ENCODE measurements around the gene PLCB4. TPM values are rescaled to one million over a fixed set of nuclear protein-coding genes. Genes with fewer than 3 reads are reported as not detected.

PLCB4 gene
- total RNA-seq, 1 experiment from 2014 or later = 12.6 TPM

- H3K27ac Mint-ChIP-seq = no peak overlapping the region
- H3K4me3 Mint-ChIP-seq = no peak overlapping the region
- peaks cover 6% of the 10 kb centered on the region; the same call in 1 of the 2 replicates for H3K9me3 Mint-ChIP-seq
- H3K4me1 Mint-ChIP-seq = no peaks in the 10 kb centered on the region
- ChIA-PET CTCF (no interaction called here), POLR2A (no interaction called here)
- DNase-seq (ENCODE audit: low spot score) = no peak
- TF ChIP-seq ZNF232 (CRISPR knock-in tag; IDR thresholded peaks at IDR 0.05) (no peak), HMGA2 (CRISPR knock-in tag; IDR thresholded peaks at IDR 0.05) (no peak), CBFB (CRISPR knock-in tag; IDR thresholded peaks at IDR 0.05; ENCODE audit: low read depth) (no peak), GTF2I (CRISPR knock-in tag; conservative IDR thresholded peaks at IDR 0.05) (no peak), FOXP1 (CRISPR knock-in tag; IDR thresholded peaks at IDR 0.05; ENCODE audit: borderline replicate concordance) (no peak), NR1H2 (CRISPR knock-in tag; IDR thresholded peaks at IDR 0.05) (no peak), NR2C2 (CRISPR knock-in tag; IDR thresholded peaks at IDR 0.05) (no peak), PREB (CRISPR knock-in tag; IDR thresholded peaks at IDR 0.05; ENCODE audit: borderline replicate concordance) (no peak), OVOL2 (CRISPR knock-in tag; IDR thresholded peaks at IDR 0.05; ENCODE audit: borderline replicate concordance) (no peak), ZNF121 (CRISPR knock-in tag; IDR thresholded peaks at IDR 0.05) (no peak), ELF4 (CRISPR knock-in tag; IDR thresholded peaks at IDR 0.05; ENCODE audit: low read depth) (no peak), KAT7 (CRISPR knock-in tag; IDR thresholded peaks at IDR 0.05; ENCODE audit: borderline replicate concordance) (no peak), TEAD4 (CRISPR knock-in tag; IDR thresholded peaks at IDR 0.05) (no peak), NFATC4 (CRISPR knock-in tag; IDR thresholded peaks at IDR 0.05) (no peak)
- TF ChIP-seq, protein P1, sequence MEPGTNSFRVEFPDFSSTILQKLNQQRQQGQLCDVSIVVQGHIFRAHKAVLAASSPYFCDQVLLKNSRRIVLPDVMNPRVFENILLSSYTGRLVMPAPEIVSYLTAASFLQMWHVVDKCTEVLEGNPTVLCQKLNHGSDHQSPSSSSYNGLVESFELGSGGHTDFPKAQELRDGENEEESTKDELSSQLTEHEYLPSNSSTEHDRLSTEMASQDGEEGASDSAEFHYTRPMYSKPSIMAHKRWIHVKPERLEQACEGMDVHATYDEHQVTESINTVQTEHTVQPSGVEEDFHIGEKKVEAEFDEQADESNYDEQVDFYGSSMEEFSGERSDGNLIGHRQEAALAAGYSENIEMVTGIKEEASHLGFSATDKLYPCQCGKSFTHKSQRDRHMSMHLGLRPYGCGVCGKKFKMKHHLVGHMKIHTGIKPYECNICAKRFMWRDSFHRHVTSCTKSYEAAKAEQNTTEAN (CRISPR knock-in tag; IDR thresholded peaks at IDR 0.05) = no peak
- TF ChIP-seq, protein P2, sequence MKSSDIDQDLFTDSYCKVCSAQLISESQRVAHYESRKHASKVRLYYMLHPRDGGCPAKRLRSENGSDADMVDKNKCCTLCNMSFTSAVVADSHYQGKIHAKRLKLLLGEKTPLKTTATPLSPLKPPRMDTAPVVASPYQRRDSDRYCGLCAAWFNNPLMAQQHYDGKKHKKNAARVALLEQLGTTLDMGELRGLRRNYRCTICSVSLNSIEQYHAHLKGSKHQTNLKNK (CRISPR knock-in tag; IDR thresholded peaks at IDR 0.05) = no peak
- TF ChIP-seq, protein P3, sequence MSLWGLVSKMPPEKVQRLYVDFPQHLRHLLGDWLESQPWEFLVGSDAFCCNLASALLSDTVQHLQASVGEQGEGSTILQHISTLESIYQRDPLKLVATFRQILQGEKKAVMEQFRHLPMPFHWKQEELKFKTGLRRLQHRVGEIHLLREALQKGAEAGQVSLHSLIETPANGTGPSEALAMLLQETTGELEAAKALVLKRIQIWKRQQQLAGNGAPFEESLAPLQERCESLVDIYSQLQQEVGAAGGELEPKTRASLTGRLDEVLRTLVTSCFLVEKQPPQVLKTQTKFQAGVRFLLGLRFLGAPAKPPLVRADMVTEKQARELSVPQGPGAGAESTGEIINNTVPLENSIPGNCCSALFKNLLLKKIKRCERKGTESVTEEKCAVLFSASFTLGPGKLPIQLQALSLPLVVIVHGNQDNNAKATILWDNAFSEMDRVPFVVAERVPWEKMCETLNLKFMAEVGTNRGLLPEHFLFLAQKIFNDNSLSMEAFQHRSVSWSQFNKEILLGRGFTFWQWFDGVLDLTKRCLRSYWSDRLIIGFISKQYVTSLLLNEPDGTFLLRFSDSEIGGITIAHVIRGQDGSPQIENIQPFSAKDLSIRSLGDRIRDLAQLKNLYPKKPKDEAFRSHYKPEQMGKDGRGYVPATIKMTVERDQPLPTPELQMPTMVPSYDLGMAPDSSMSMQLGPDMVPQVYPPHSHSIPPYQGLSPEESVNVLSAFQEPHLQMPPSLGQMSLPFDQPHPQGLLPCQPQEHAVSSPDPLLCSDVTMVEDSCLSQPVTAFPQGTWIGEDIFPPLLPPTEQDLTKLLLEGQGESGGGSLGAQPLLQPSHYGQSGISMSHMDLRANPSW (CRISPR knock-in tag; conservative IDR thresholded peaks at IDR 0.05; ENCODE audit: low read depth) = no peak
- no peaks in the 10 kb centered on the region for H3K36me3 Mint-ChIP-seq
- no peaks in the 10 kb centered on the region for H3K27me3 Mint-ChIP-seq (ENCODE audit: low read depth)
- no peak for ATAC-seq
These were observed 231.6 kb downstream of the PLCB4 start for GRCh38 chr20:9300534-9300933.

- no peak overlapping the region for H3K4me3 Mint-ChIP-seq
- ATAC-seq (no peak), DNase-seq (ENCODE audit: low spot score) (no peak)
- H3K9me3 Mint-ChIP-seq = no peaks in the 10 kb centered on the region; the same call in 1 of the 2 replicates
- ChIA-PET CTCF (no interaction called here), POLR2A (interaction anchor here (0.6 kb wide), 1 partner anchor 494 kb away, joined by 4 read pairs; no protein-coding TSS in a partner anchor)
- TF ChIP-seq MLX (CRISPR knock-in tag; IDR thresholded peaks at IDR 0.05) = no peak
- peak; percentile 89 for TF ChIP-seq GABPB1 (CRISPR knock-in tag; IDR thresholded peaks at IDR 0.05)
- no peak overlapping the region for H3K27ac Mint-ChIP-seq
- no peaks in the 10 kb centered on the region for H3K27me3 Mint-ChIP-seq (ENCODE audit: low read depth)
- no peaks in the 10 kb centered on the region for H3K36me3 Mint-ChIP-seq
- peaks cover under 1% of the 10 kb centered on the region for H3K4me1 Mint-ChIP-seq
These were observed 232.5 kb downstream of the PLCB4 start for GRCh38 chr20:9301129-9302090.

Data from WTC11 (cell line).